Neural progenitor cell (in vitro differentiated cells): ENCODE measurements around the gene CFAP92. TPM values are rescaled to one million over a fixed set of nuclear protein-coding genes. Genes with fewer than 3 reads are reported as not detected.

Experiments used
- DNase-seq: peaks from one replicate; pipeline ENCODE4 v3.0.0-alpha.2; 2016; ENCODE audit warnings: low spot score
- H2AFZ ChIP-seq: fragments of 200-600 bp; sonication (generic); replicated peaks from 2 replicates; pipeline ENCODE4 v1.6.1; 2016; ENCODE audit warnings: antibody characterized with exemption
- H3F3A ChIP-seq: fragments of 200-600 bp; sonication (generic); 2 replicates; pipeline ENCODE4 v1.6.1; 2016; ENCODE audit warnings: antibody characterized with exemption, low read depth
- H3K27ac ChIP-seq: fragments of 200-600 bp; sonication (generic); 2 replicates; pipeline ENCODE4 v1.5.1; 2016; ENCODE audit warnings: mild to moderate bottlenecking
- H3K27me3 ChIP-seq: fragments of 200-600 bp; sonication (generic); 2 replicates; pipeline ENCODE4 v1.6.1; 2016; ENCODE audit warnings: mild to moderate bottlenecking, moderate library complexity
- H3K36me3 ChIP-seq: fragments of 200-600 bp; sonication (generic); 2 replicates; pipeline ENCODE4 v1.5.1; 2016
- H3K4me1 ChIP-seq: fragments of 200-600 bp; sonication (generic); 2 replicates; pipeline ENCODE4 v1.6.1; 2016; ENCODE audit warnings: mixed run types
- H3K4me2 ChIP-seq: fragments of 200-600 bp; sonication (generic); 2 replicates; pipeline ENCODE4 v1.6.1; 2016
- H3K4me3 ChIP-seq: fragments of 200-600 bp; sonication (generic); 2 replicates; pipeline ENCODE4 v1.5.1; 2016
- H3K79me2 ChIP-seq: fragments of 200-600 bp; sonication (generic); 2 replicates; pipeline ENCODE4 v1.6.1; 2016; ENCODE audit warnings: low read depth
- H3K9ac ChIP-seq: fragments of 200-600 bp; sonication (generic); 2 replicates; pipeline ENCODE4 v1.6.1; 2016
- H3K9me3 ChIP-seq: fragments of 200-600 bp; sonication (generic); 2 replicates; pipeline ENCODE4 v1.5.1; 2016; ENCODE audit warnings: low read depth
- H4K20me1 ChIP-seq: fragments of 200-600 bp; sonication (generic); 2 replicates; pipeline ENCODE4 v1.6.1; 2016; ENCODE audit warnings: low read depth
- H3K27ac Mint-ChIP-seq: 3 replicates; pipeline ENCODE4 v1.8.0; 2021; ENCODE audit warnings: mixed read lengths
- H3K27me3 Mint-ChIP-seq: 2 replicates; pipeline ENCODE4 v1.8.0; 2022; ENCODE audit warnings: low read depth, mild to moderate bottlenecking, inconsistent platforms, moderate library complexity, mixed read lengths; ENCODE audit not compliant: insufficient read depth
- H3K36me3 Mint-ChIP-seq: 3 replicates; pipeline ENCODE4 v1.8.0; 2021; ENCODE audit warnings: mixed read lengths
- H3K4me1 Mint-ChIP-seq: 3 replicates; pipeline ENCODE4 v1.8.0; 2021; ENCODE audit warnings: mixed read lengths
- H3K4me3 Mint-ChIP-seq: 3 replicates; pipeline ENCODE4 v1.8.0; 2021; ENCODE audit warnings: mild to moderate bottlenecking, moderate library complexity, mixed read lengths
- H3K9me3 Mint-ChIP-seq: 3 replicates; pipeline ENCODE4 v1.8.0; 2020; ENCODE audit warnings: mixed read lengths
- EZH2 ChIP-seq: fragments of 200-600 bp; sonication (generic); IDR thresholded peaks from 2 replicates; pipeline ENCODE4 v1.6.1; 2017; ENCODE audit warnings: antibody characterized with exemption, mild to moderate bottlenecking, moderate library complexity
- EZH2phosphoT487 ChIP-seq: fragments of 200-600 bp; sonication (generic); IDR thresholded peaks from 2 replicates; pipeline ENCODE4 v1.6.1; 2017; ENCODE audit warnings: antibody characterized with exemption
- total RNA-seq: library from RNA; depleted of rRNA; stranded (reverse); fragments of >200 nt; gene quantifications from 2 replicates; pipeline ENCODE4 v1.2.3, GENCODE V29; 2015; ENCODE audit warnings: low replicate concordance
- TF ChIP-seq, protein P1 (sequence below): fragments of 200-600 bp; sonication (generic); IDR thresholded peaks from 2 replicates; pipeline ENCODE4 v1.5.1; 2017; ENCODE audit warnings: antibody characterized with exemption, mild to moderate bottlenecking

CFAP92 gene
- total RNA-seq, 1 donor from 2014 or later, result 5.5 TPM

DNA sequence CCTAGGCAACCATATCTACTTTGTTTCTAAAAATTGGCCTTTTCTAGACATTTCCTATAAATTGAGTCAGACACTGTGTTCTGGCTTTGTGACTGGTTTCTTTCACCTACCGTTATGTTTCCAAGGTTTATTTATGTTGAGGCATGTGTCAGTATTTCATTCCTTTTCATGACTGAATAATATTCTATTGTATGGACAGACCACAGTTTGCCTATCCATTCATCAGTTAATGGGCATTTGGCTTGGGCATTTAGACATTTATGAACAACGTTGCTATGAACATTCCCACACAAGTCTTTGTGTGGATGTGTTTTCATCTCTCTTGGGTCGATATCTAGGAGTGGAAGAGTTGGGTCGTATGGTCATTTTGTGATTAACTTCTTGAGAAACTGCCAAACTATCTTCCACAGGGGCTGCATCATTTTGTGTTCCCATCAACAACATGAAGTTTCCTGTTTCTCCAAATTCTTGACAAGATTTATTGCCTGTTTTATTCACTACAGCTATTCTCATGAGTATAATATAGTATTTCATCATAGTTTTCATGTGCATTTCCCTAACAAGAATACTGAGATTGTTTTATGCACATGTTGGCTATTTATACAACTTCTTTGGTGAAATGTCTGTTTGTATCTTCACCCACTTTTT lies 3.7 kb upstream of the CFAP92 start:
- peaks cover 41% of the 10 kb centered on the region for H3K27me3 ChIP-seq
- H3K27me3 Mint-ChIP-seq, result peaks cover 13% of the 10 kb centered on the region

DNA sequence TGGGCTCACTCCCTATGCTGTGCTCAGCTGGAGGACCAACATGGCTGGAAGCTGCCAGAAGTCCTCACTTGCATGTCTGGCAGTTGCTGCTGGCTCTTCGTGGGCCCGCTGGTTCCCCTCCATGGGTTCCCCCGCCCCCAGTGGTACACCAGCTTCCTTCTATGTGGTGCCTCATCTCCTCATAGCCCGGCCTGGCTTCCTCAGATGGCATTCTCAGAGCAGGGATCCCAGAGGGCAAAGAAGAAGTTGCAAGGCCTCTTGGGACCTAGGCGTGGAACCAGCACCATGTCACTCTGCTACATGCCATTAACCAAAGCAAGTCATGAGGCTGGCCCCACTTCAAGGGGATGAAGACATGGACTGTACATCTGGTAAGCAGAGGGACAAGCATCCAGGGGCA lies 2.9 kb upstream of the CFAP92 start:
- H3K9me3 Mint-ChIP-seq, result no peaks in the 10 kb centered on the region
- no peaks in the 10 kb centered on the region for H3K9me3 ChIP-seq
- TF ChIP-seq EZH2 (no peak), EZH2phosphoT487 (no peak)
- TF ChIP-seq, protein P1, sequence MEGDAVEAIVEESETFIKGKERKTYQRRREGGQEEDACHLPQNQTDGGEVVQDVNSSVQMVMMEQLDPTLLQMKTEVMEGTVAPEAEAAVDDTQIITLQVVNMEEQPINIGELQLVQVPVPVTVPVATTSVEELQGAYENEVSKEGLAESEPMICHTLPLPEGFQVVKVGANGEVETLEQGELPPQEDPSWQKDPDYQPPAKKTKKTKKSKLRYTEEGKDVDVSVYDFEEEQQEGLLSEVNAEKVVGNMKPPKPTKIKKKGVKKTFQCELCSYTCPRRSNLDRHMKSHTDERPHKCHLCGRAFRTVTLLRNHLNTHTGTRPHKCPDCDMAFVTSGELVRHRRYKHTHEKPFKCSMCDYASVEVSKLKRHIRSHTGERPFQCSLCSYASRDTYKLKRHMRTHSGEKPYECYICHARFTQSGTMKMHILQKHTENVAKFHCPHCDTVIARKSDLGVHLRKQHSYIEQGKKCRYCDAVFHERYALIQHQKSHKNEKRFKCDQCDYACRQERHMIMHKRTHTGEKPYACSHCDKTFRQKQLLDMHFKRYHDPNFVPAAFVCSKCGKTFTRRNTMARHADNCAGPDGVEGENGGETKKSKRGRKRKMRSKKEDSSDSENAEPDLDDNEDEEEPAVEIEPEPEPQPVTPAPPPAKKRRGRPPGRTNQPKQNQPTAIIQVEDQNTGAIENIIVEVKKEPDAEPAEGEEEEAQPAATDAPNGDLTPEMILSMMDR, result no peak
- DNase-seq, result no peak
- H3K9ac ChIP-seq, result no peak overlapping the region
- H3K4me1 ChIP-seq, result peaks cover 56% of the 10 kb centered on the region
- peaks cover 2% of the 10 kb centered on the region for H3K36me3 Mint-ChIP-seq
- no peaks in the 10 kb centered on the region for H3K79me2 ChIP-seq
- H3K4me3 Mint-ChIP-seq, result no peak overlapping the region
- H4K20me1 ChIP-seq, result no peaks in the 10 kb centered on the region
- no peak overlapping the region for H3K27ac Mint-ChIP-seq
- H3K4me2 ChIP-seq, result no peak overlapping the region
- H3K27me3 Mint-ChIP-seq, result peaks cover 9% of the 10 kb centered on the region
- H2AFZ ChIP-seq, result no peak overlapping the region
- peaks cover 39% of the 10 kb centered on the region for H3K27me3 ChIP-seq
- no peak overlapping the region for H3K4me3 ChIP-seq
- peaks cover 76% of the 10 kb centered on the region for H3K4me1 Mint-ChIP-seq
- no peak overlapping the region for H3K27ac ChIP-seq
- no peaks in the 10 kb centered on the region for H3K36me3 ChIP-seq
- H3F3A ChIP-seq, result peaks cover 43% of the 10 kb centered on the region

More for the DNA sequence above, 3.7 kb upstream of the CFAP92 start:
- H3K27ac ChIP-seq, result no peak overlapping the region
- no peak overlapping the region for H2AFZ ChIP-seq
- H3F3A ChIP-seq, result peaks cover 49% of the 10 kb centered on the region
- H3K36me3 Mint-ChIP-seq, result peaks cover 2% of the 10 kb centered on the region
- H3K9me3 Mint-ChIP-seq, result no peaks in the 10 kb centered on the region
- H3K4me3 Mint-ChIP-seq, result peak overlapping the region; percentile 70
- TF ChIP-seq EZH2phosphoT487 (no peak), EZH2 (no peak)
- TF ChIP-seq, protein P1, result no peak
- no peak overlapping the region for H3K4me2 ChIP-seq
- no peaks in the 10 kb centered on the region for H3K9me3 ChIP-seq
- H3K27ac Mint-ChIP-seq, result peak overlapping the region; percentile 99
- DNase-seq, result no peak
- H4K20me1 ChIP-seq, result peaks cover 5% of the 10 kb centered on the region
- H3K4me1 Mint-ChIP-seq, result peaks cover 79% of the 10 kb centered on the region
- no peak overlapping the region for H3K4me3 ChIP-seq
- no peaks in the 10 kb centered on the region for H3K36me3 ChIP-seq
- peaks cover 56% of the 10 kb centered on the region for H3K4me1 ChIP-seq
- no peaks in the 10 kb centered on the region for H3K79me2 ChIP-seq
- no peak overlapping the region for H3K9ac ChIP-seq

DNA sequence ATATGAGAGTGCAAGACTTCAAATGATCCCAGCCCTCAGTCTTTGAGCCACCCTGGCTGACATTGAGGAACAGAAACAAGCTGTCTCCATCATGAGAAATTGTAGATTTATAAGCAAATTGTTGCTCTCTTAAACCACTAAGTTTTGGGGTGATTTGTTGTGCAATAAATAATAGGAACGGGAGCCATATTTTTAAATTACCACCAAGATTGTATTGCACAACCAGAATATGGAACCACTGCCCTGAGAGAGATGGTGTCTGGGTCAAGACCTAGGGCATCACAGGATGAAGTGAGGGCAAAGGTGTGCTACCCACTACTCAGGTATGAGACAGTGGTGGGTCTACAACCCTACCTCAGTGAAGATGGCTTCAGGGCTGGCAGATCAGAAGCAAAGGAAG lies 2.3 kb upstream of the CFAP92 start:
- Histone ChIP-seq H3K36me3 (no peaks in the 10 kb centered on the region), H2AFZ (no peak overlapping the region), H3K4me3 (no peak overlapping the region), H3F3A (peaks cover 42% of the 10 kb centered on the region), H3K79me2 (no peaks in the 10 kb centered on the region), H3K9ac (no peak overlapping the region), H3K27me3 (peaks cover 34% of the 10 kb centered on the region), H3K27ac (no peak overlapping the region), H3K9me3 (no peaks in the 10 kb centered on the region), H3K4me2 (peak overlapping the region; percentile 4), H4K20me1 (no peaks in the 10 kb centered on the region), H3K4me1 (peaks cover 56% of the 10 kb centered on the region)
- peaks cover 79% of the 10 kb centered on the region for H3K4me1 Mint-ChIP-seq
- H3K27me3 Mint-ChIP-seq, result peaks cover 9% of the 10 kb centered on the region
- TF ChIP-seq, protein P1, result no peak
- TF ChIP-seq EZH2 (no peak), EZH2phosphoT487 (no peak)
- H3K36me3 Mint-ChIP-seq, result peaks cover 4% of the 10 kb centered on the region
- H3K4me3 Mint-ChIP-seq, result no peak overlapping the region
- no peak for DNase-seq
- no peaks in the 10 kb centered on the region for H3K9me3 Mint-ChIP-seq
- peak overlapping the region; percentile 97 for H3K27ac Mint-ChIP-seq
